Testis (tissue), 3 donors: ENCODE data around the gene OGFRL1. TPM values are rescaled to one million over a fixed set of nuclear protein-coding genes. Genes with fewer than 3 reads are reported as not detected.
"Not testable (repeated sequence)": the region's sequence is repeated elsewhere in the genome, so short reads cannot be mapped to it uniquely, and the experiment has no call there.

Experiments
- DNase-seq: peaks from one replicate; pipeline ENCODE4 v3.0.0-alpha.2; 2019
- H3K27ac ChIP-seq, 2 donors: fragments of 200-600 bp; sonication (generic); one replicate each; pipeline ENCODE4 v1.5.1; 2019
- H3K27me3 ChIP-seq: fragments of 200-600 bp; sonication (generic); one replicate; pipeline ENCODE4 v1.5.1; 2019
- H3K36me3 ChIP-seq: fragments of 200-600 bp; sonication (generic); one replicate; pipeline ENCODE4 v1.5.1; 2017; ENCODE audit warnings: low read depth; ENCODE audit errors: missing control alignments
- H3K4me1 ChIP-seq: fragments of 200-600 bp; sonication (generic); one replicate; pipeline ENCODE4 v1.5.1; 2019
- H3K4me3 ChIP-seq, 2 donors: fragments of 200-600 bp; sonication (generic); one replicate each; pipeline ENCODE4 v1.5.1; 2017 to 2019
- H3K9me3 ChIP-seq: fragments of 200-600 bp; sonication (generic); one replicate; pipeline ENCODE4 v1.5.1; 2017
- CTCF ChIP-seq, 3 experiments: fragments of 450-650 bp in 2 of 3; fragments of 200-600 bp in 1 of 3; sonication (generic) in 1 of 3; IDR thresholded peaks; one replicate each; pipeline ENCODE4 v1.5.1; 2016 to 2019; ENCODE audit warnings: antibody characterized with exemption in 3 of 3, mild to moderate bottlenecking in 2 of 3, moderate library complexity in 1 of 3
- POLR2A ChIP-seq: fragments of 450-650 bp; IDR thresholded peaks from one replicate; pipeline ENCODE4 v1.6.1; 2017; ENCODE audit warnings: antibody characterized with exemption, mild to moderate bottlenecking, moderate library complexity
- WGBS, 2 donors: methylation state at CpG; one replicate each; pipeline ENCODE4 v1.1.5; 2018; 5-methylcytosine and 5-hydroxymethylcytosine counted together
- intact Hi-C: fragments of 100-400 bp; cut with DNase I; formaldehyde crosslinking; loops from one replicate; pipeline ENCODE4 v1.15.1; 2023; ENCODE audit warnings: low total_unique reads
- polyA plus RNA-seq: library from polyadenylated mRNA; stranded (reverse); fragments of 350-450 nt; fragmentation: Illumina TruSeq; extraction: RNeasy Lipid Tissue Mini Kit (QIAGEN cat#74804); gene quantifications from one replicate; pipeline ENCODE4 v1.2.3, GENCODE V29; 2014; ENCODE audit warnings: low read depth, low replicate concordance; ENCODE audit not compliant: insufficient read depth
- total RNA-seq, 2 donors: library from RNA; depleted of rRNA; stranded (reverse); fragments of >200 nt; gene quantifications; one replicate each; pipeline ENCODE4 v1.2.3, GENCODE V29; 2016

OGFRL1 gene
- total and polyA plus RNA-seq, 3 donors from 2014 or later = 5.0 to 8.2 (median 7.9) TPM

DNA sequence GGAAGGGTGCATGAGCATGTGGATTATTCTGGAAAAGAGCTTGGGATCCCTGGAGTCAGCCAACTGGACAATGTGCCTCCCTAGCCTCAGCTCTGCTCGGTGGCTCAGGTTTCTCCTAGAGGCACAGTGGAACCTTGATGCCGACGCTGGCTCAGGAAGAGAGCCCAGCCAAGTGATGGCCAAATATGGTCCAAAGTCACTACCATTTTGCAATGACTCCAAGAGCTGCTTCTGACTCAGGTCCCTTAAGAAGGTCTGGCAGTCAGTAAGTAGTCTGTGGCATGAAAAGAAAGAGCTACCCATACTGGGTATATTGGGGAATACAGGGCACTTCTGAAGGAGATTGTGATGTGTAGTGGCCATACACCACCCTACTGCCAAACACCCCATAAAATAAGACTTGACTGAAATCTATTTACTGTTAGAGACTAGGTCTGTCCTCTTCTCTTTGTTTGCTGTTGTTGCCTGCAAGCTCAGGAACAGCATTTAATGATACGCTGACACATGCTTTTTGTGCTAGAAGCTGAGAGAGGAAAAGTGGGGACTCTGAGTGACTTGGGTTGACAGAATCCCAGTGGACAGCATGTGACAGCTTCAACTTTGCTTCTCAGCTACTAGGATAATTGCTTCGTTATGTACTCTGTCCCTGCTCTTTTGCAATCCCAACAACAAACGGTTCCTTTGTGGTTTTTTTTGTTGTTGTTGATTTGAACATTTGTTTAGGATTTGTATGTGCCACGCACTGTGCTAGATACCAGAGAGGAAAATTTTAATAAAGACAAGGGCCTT lies 30.3 kb upstream of the OGFRL1 start:
- no peaks in the 10 kb centered on the region for H3K36me3 ChIP-seq
- intact Hi-C loops = no loop called here
- H3K4me1 ChIP-seq = no peaks in the 10 kb centered on the region
- H3K27me3 ChIP-seq = no peaks in the 10 kb centered on the region
- H3K27ac ChIP-seq = no peak overlapping the region
- H3K9me3 ChIP-seq = no peaks in the 10 kb centered on the region
- H3K4me3 ChIP-seq = no peak overlapping the region
- no peak for DNase-seq
- TF ChIP-seq CTCF (IDR thresholded peaks at IDR 0.05) = no peak
- TF ChIP-seq POLR2A = no peak
- WGBS, 2 donors = 89 to 93% methylated on average over 4 to 7 of the region's 7 CpGs

DNA sequence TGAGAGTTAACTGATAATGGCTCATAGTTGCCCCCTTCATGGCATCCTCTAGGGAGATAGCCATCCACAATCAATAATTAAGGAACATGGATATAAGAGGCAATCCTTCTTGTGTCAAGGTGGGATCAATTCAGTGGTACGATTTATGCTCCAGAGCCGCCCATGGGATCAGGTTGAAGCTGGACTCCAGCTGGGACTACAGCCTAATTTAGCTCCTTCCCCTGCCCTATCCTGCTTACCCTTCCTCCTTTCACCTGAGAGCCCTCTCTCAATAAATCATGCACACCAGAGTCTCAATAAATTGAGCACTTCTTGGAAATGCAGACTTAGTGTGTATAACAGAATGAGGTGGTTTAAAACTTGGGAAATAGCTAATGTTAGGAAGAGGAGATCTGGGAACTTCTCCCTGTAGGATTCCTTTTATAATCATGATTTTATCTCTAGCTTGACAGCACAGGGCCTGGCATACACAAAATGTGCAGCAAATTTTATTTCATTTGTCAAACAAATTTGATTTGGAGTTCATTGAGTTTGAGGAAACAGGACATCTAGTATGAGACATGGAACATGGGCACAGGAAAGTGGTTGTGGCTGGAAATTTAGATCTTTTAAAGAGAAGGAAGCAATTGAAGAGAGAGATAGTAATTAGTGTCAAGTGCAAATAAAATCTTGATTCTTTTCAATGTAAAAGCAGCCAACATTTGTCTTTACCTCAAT lies 28.6 kb upstream of the OGFRL1 start:
- H3K27me3 ChIP-seq = no peaks in the 10 kb centered on the region
- 78 to 92% methylated on average over 2 of the region's 2 CpGs for WGBS, 2 donors
- H3K9me3 ChIP-seq = no peaks in the 10 kb centered on the region
- TF ChIP-seq POLR2A = no peak
- no peak for TF ChIP-seq CTCF (IDR thresholded peaks at IDR 0.05)
- intact Hi-C loops = no loop called here
- no peak overlapping the region for H3K27ac ChIP-seq
- no peaks in the 10 kb centered on the region for H3K36me3 ChIP-seq
- H3K4me1 ChIP-seq = no peaks in the 10 kb centered on the region
- DNase-seq = no peak
- H3K4me3 ChIP-seq = no peak overlapping the region

- TF ChIP-seq CTCF (IDR thresholded peaks at IDR 0.05) = no peak
- TF ChIP-seq POLR2A = no peak
- no peak for DNase-seq
- WGBS, 2 donors = 63 to 64% methylated on average over 7 of the region's 7 CpGs
- intact Hi-C loops = no loop called here
- Histone ChIP-seq H3K4me3 (no peak overlapping the region), H3K27ac (no peak overlapping the region), H3K36me3 (no peaks in the 10 kb centered on the region), H3K4me1 (no peaks in the 10 kb centered on the region), H3K9me3 (no peaks in the 10 kb centered on the region), H3K27me3 (no peaks in the 10 kb centered on the region)
Observed at GRCh38 chr6:71262914-71263313, 25.7 kb upstream of the OGFRL1 start.

- H3K27ac ChIP-seq, DNase-seq, H3K9me3 ChIP-seq, H3K36me3 ChIP-seq, H3K4me1 ChIP-seq, H3K4me3 ChIP-seq, intact Hi-C loops, H3K27me3 ChIP-seq: not testable (repeated sequence)
- whole genome bisulfite sequencing, 2 donors = 93% methylated on average over 8 of the region's 24 CpGs; no CpG with 5 or more reads in 1 of the 2 donors
Observed at GRCh38 chr6:71266392-71266791, 22.2 kb upstream of the OGFRL1 start.

DNA sequence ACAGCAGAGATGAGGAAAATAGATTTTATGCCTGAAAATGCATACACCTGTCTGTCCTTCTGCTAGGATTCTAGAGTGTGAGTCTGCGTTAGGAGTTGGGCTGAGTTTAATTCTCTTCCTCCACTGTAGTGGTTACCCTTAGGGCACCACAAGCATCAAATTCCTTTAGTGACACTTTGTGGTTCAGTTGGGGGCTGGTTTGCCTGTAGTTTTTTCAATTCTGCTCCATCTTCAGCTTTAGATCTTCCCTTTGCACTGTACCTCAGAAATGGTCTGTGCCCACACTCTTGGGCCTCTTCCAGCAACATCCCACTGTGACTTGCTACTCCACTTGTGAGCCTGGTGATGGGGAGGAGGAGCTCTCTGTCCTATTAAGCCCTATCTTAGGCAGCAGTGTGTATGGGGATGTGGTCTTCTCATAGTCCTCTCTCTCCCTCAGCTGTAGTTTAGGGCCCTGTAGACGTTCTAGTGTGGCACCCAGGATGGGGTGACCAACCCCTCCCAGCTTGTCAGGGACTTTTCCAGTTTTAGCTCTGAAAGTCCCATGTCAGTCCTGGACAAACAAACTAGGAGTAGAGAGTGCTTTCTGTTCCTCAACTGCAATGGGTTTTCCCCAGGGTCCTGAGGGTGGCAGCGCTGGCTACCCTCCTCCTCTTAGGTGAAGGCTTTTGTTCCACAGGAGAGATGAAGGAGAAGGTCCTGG lies 19.7 kb upstream of the OGFRL1 start:
- Histone ChIP-seq H3K27me3 (no peaks in the 10 kb centered on the region), H3K4me1 (no peaks in the 10 kb centered on the region), H3K27ac (no peak overlapping the region), H3K9me3 (no peaks in the 10 kb centered on the region), H3K36me3 (no peaks in the 10 kb centered on the region), H3K4me3 (no peak overlapping the region)
- intact Hi-C loops = no loop called here
- 80 to 86% methylated on average over 2 to 3 of the region's 3 CpGs for WGBS, 2 donors
- DNase-seq = no peak
- TF ChIP-seq POLR2A (no peak), CTCF (IDR thresholded peaks at IDR 0.05) (no peak)
